Nephron progenitor cell (in vitro differentiated cells): ENCODE measurements around the gene MAP1S.
A peak's percentile ranks its signal among the peaks of the same experiment; 100 is the strongest.
"Not testable (repeated sequence)": the region's sequence is repeated elsewhere in the genome, so short reads cannot be mapped to it uniquely, and the experiment has no call there.

ENCODE experiments used
- DNase-seq: peaks from one replicate; pipeline ENCODE4 v3.0.0; 2021
- H3K27ac Mint-ChIP-seq: 2 replicates; pipeline ENCODE4 v1.8.0; 2021; ENCODE audit warnings: mild to moderate bottlenecking, moderate library complexity, mixed read lengths
- H3K27me3 Mint-ChIP-seq: 2 replicates; pipeline ENCODE4 v1.8.0; 2021; ENCODE audit warnings: mild to moderate bottlenecking, low read depth, mixed read lengths; ENCODE audit not compliant: poor library complexity
- H3K36me3 Mint-ChIP-seq: 2 replicates; pipeline ENCODE4 v1.8.0; 2021; ENCODE audit warnings: low read depth, mixed read lengths
- H3K4me1 Mint-ChIP-seq: 2 replicates; pipeline ENCODE4 v1.8.0; 2021; ENCODE audit warnings: mixed read lengths
- H3K4me3 Mint-ChIP-seq: 2 replicates; pipeline ENCODE4 v1.8.0; 2021; ENCODE audit warnings: mild to moderate bottlenecking, moderate library complexity, mixed read lengths
- H3K9me3 Mint-ChIP-seq: 2 replicates; pipeline ENCODE4 v1.8.0; 2021; ENCODE audit warnings: mild to moderate bottlenecking, moderate library complexity, mixed read lengths
- CTCF ChIP-seq: fragments of 200-600 bp; sonication (generic); IDR thresholded peaks from 2 replicates; pipeline ENCODE4 v1.5.0; 2021; ENCODE audit warnings: antibody characterized with exemption

MAP1S gene

GRCh38 chr19:17778968-17779929, 60.0 kb downstream of the MAP1S start:
- TF ChIP-seq CTCF = no peak
- H3K9me3 Mint-ChIP-seq = no peaks in the 10 kb centered on the region
- H3K4me1 Mint-ChIP-seq = peaks cover 18% of the 10 kb centered on the region
- peak overlapping the region; percentile 60 for H3K4me3 Mint-ChIP-seq
- H3K27ac Mint-ChIP-seq = no peak overlapping the region
- H3K27me3 Mint-ChIP-seq = peaks cover 49% of the 10 kb centered on the region
- peaks cover 4% of the 10 kb centered on the region for H3K36me3 Mint-ChIP-seq
- DNase-seq = peak; percentile 44

GRCh38 chr19:17780781-17781180, 61.5 kb downstream of the MAP1S start:
- Mint-ChIP-seq H3K9me3 (no peaks in the 10 kb centered on the region), H3K4me3 (no peak overlapping the region), H3K27me3 (peaks cover 46% of the 10 kb centered on the region), H3K4me1 (peaks cover 13% of the 10 kb centered on the region), H3K36me3 (peaks cover 4% of the 10 kb centered on the region), H3K27ac (no peak overlapping the region)
- no peak for TF ChIP-seq CTCF
- DNase-seq = no peak

- peaks cover 21% of the 10 kb centered on the region for H3K27me3 Mint-ChIP-seq
- H3K36me3 Mint-ChIP-seq, H3K4me1 Mint-ChIP-seq, DNase-seq, H3K27ac Mint-ChIP-seq, H3K9me3 Mint-ChIP-seq, H3K4me3 Mint-ChIP-seq: not testable (repeated sequence)
These were observed 64.4 kb downstream of the MAP1S start for GRCh38 chr19:17783721-17784120.
